ENCODE data around the gene AKR7A3.
"Not testable (repeated sequence)": the region's sequence is repeated elsewhere in the genome, so short reads cannot be mapped to it uniquely, and the experiment has no call there.

Gene AKR7A3

GRCh38 chr1:19287436-19288185 is 959 bp downstream of the AKR7A3 start:
- DNase-seq = no peak

- DNase-seq = not testable (repeated sequence)
These were observed 2.8 kb downstream of the AKR7A3 start for GRCh38 chr1:19285807-19286206.

GRCh38 chr1:19285366-19285765 is 3.2 kb downstream of the AKR7A3 start:
- DNase-seq = not testable (repeated sequence)

- DNase-seq = no peak
These were observed 3.7 kb downstream of the AKR7A3 start for GRCh38 chr1:19284881-19285280.

GRCh38 chr1:19283891-19284290 is 4.7 kb downstream of the AKR7A3 start:
- no peak for DNase-seq

GRCh38 chr1:19274636-19275035 is 13.9 kb downstream of the AKR7A3 start:
- DNase-seq = no peak

- not testable (repeated sequence) for DNase-seq
These were observed 14.6 kb downstream of the AKR7A3 start for GRCh38 chr1:19273844-19274531.

- no peak for DNase-seq
These were observed 15.3 kb downstream of the AKR7A3 start for GRCh38 chr1:19273106-19273843.

GRCh38 chr1:19272064-19272463 is 16.5 kb downstream of the AKR7A3 start:
- no peak for DNase-seq

- not testable (repeated sequence) for DNase-seq
These were observed 18.2 kb downstream of the AKR7A3 start for GRCh38 chr1:19270343-19270730.

- not testable (repeated sequence) for DNase-seq
These were observed 18.9 kb downstream of the AKR7A3 start for GRCh38 chr1:19269427-19270342.

GRCh38 chr1:19268445-19268844 is 20.1 kb downstream of the AKR7A3 start:
- no peak for DNase-seq

GRCh38 chr1:19262744-19263143 is 25.8 kb downstream of the AKR7A3 start:
- no peak for DNase-seq

- no peak for DNase-seq
These were observed 26.5 kb downstream of the AKR7A3 start for GRCh38 chr1:19262047-19262446.

- DNase-seq = no peak
These were observed 28.1 kb downstream of the AKR7A3 start for GRCh38 chr1:19260211-19261138.

GRCh38 chr1:19258353-19258752 is 30.2 kb downstream of the AKR7A3 start:
- DNase-seq = no peak

GRCh38 chr1:19257178-19257914 is 31.2 kb downstream of the AKR7A3 start:
- no peak for DNase-seq

GRCh38 chr1:19256301-19256700 is 32.3 kb downstream of the AKR7A3 start:
- DNase-seq = not testable (repeated sequence)

- no peak for DNase-seq
These were observed 33.3 kb downstream of the AKR7A3 start for GRCh38 chr1:19255288-19255687.

- DNase-seq = no peak
These were observed 34.2 kb downstream of the AKR7A3 start for GRCh38 chr1:19254416-19254815.
